Mucosa of descending colon (tissue), 3 donors: Measurements from ENCODE around the gene SLC6A15. TPM values are rescaled to one million over a fixed set of nuclear protein-coding genes. Genes with fewer than 3 reads are reported as not detected.

Source experiments
- ATAC-seq: fragments of 200-7000 bp; cut with Tn5 transposase; one replicate; pipeline ENCODE4 v1.9.1; 2020; ENCODE audit warnings: mild to moderate bottlenecking, moderate library complexity
- DNase-seq, 3 donors: peaks; one replicate each; pipeline ENCODE4 v3.0.0-alpha.2; 2020
- H3K36me3 ChIP-seq: fragments of 200-600 bp; one replicate; pipeline ENCODE4 v1.8.0; 2021; ENCODE audit warnings: low read depth, mild to moderate bottlenecking
- H3K4me1 ChIP-seq: fragments of 200-600 bp; one replicate; pipeline ENCODE4 v1.8.0; 2021; ENCODE audit warnings: low read depth, mild to moderate bottlenecking
- H3K4me3 ChIP-seq: fragments of 200-600 bp; one replicate; pipeline ENCODE4 v1.8.0; 2021; ENCODE audit warnings: mild to moderate bottlenecking
- H3K9me3 ChIP-seq: fragments of 200-600 bp; one replicate; pipeline ENCODE4 v1.8.0; 2021; ENCODE audit warnings: mild to moderate bottlenecking
- intact Hi-C, 2 donors: fragments of 100-400 bp; cut with DNase I in 1 of 2; cut with micrococcal nuclease in 1 of 2; formaldehyde crosslinking; loops; one replicate each; pipeline versions ENCODE4 v1.11.0 to v1.11.1; 2022; cut with DNase I, micrococcal nuclease
- long read RNA-seq, 2 donors: library from polyadenylated mRNA; unstranded; transcript quantifications; one replicate each; pipeline ENCODE4 v2.0.0, GENCODE V29; 2019 to 2021
- total RNA-seq, 3 donors: library from RNA; stranded (reverse); fragmentation: NEBNext Ultra II Directional in 2 of 3; extraction: Animal tissue kit (Norgen Biotek cat#: 25700) in 2 of 3; gene quantifications; one replicate each; pipeline versions ENCODE4 v1.2.1 to v1.2.4, GENCODE V29; 2021 to 2023
- TF ChIP-seq, protein P1 (sequence below): fragments of 200-600 bp; IDR thresholded peaks from one replicate; pipeline ENCODE4 v1.8.0; 2022; ENCODE audit warnings: antibody characterized with exemption, mild to moderate bottlenecking
- donor health status: DM: no; HTN: no; CAD: no; lungs with moderate emphysema.
- donor health status: DM: no; HTN: no; CAD: no.
- donor health status: DM: no; HTN: yes; CAD: no.

Gene SLC6A15
- total RNA-seq, result 1 to 10 TPM in 1 of 3 donors, under 1 TPM in 2; 0.17 to 3.1 (median 0.51) TPM
- long read RNA-seq, donor 1, full-length matches to known transcripts, result 1 of 1 reads
- long read RNA-seq, donor 1, partial matches to known transcripts, result 0 of 1 reads
- long read RNA-seq, donor 1, other reads (novel, unspliced or antisense), result 0 of 1 reads
- long read RNA-seq, donor 2, result 0 reads

- TF ChIP-seq, protein P1, sequence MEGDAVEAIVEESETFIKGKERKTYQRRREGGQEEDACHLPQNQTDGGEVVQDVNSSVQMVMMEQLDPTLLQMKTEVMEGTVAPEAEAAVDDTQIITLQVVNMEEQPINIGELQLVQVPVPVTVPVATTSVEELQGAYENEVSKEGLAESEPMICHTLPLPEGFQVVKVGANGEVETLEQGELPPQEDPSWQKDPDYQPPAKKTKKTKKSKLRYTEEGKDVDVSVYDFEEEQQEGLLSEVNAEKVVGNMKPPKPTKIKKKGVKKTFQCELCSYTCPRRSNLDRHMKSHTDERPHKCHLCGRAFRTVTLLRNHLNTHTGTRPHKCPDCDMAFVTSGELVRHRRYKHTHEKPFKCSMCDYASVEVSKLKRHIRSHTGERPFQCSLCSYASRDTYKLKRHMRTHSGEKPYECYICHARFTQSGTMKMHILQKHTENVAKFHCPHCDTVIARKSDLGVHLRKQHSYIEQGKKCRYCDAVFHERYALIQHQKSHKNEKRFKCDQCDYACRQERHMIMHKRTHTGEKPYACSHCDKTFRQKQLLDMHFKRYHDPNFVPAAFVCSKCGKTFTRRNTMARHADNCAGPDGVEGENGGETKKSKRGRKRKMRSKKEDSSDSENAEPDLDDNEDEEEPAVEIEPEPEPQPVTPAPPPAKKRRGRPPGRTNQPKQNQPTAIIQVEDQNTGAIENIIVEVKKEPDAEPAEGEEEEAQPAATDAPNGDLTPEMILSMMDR, result no peak
- intact Hi-C loops, result no loop called here
- peak; percentile 35 to 52 (median 46) for DNase-seq
- peak; percentile 86 for ATAC-seq
- Histone ChIP-seq H3K4me1 (peaks cover 7% of the 10 kb centered on the region), H3K4me3 (no peak within 1 kb of the TSS), H3K36me3 (no peaks in the 10 kb centered on the region), H3K9me3 (no peaks in the 10 kb centered on the region)
Measured at GRCh38 chr12:84912198-84913128, at the start of gene SLC6A15. Gene SLC6A15, minus strand, starts transcription at chr12:84912799. Its CDS starts 20,679 bp downstream, at chr12:84892120.

DNA sequence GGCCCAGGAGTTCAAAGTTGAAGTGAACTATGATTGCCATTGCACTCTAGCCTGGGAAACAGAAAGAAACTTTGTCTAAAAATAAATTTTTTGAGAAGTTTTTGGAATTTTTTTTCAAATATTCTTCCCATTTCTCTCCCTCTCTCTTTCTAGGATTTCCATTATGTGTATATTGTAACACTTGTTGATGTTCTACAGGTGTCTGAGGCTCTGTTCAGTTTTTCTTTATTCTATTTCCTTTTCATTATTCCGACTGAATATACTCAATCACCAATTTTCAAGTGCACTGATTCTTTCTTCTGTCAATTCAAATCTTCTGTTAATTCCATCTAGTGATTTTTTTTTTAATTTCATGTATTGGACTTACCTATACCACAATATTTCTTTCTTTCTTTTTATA, 48.3 kb upstream of the SLC6A15 start:
- Histone ChIP-seq H3K4me1 (no peaks in the 10 kb centered on the region), H3K36me3 (no peaks in the 10 kb centered on the region), H3K4me3 (no peak overlapping the region), H3K9me3 (no peaks in the 10 kb centered on the region)
- DNase-seq (no peak), ATAC-seq (no peak)
- intact Hi-C loops, result no loop called here
- TF ChIP-seq, protein P1, result no peak

DNA sequence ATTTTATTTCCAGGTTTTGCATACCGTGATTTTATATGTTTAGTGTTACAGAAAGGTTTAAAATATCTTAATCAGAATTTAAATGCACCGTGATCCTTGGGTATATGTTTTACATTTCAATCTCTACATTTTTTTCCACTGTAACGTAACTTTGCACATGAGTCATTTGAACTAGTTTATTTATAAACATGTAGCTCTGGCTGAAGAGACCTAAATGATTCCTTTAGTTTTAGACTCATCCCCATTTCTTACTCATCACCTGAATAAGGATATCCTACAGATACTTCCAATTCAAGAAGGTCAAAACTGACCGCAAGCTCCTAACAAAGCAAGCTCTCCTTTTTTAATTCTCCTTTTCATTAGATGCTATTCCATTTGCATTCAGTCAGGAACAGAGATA, 42.7 kb upstream of the SLC6A15 start:
- TF ChIP-seq, protein P1, result no peak
- Histone ChIP-seq H3K36me3 (no peaks in the 10 kb centered on the region), H3K4me3 (no peak overlapping the region), H3K9me3 (no peaks in the 10 kb centered on the region), H3K4me1 (no peaks in the 10 kb centered on the region)
- intact Hi-C loops, result no loop called here
- ATAC-seq (no peak), DNase-seq (no peak)

- H3K36me3 ChIP-seq, result no peaks in the 10 kb centered on the region
- H3K4me3 ChIP-seq, result no peak overlapping the region
- ATAC-seq (no peak), DNase-seq (no peak)
- intact Hi-C loops, result no loop called here
- no peaks in the 10 kb centered on the region for H3K4me1 ChIP-seq
- TF ChIP-seq, protein P1, result no peak
- no peaks in the 10 kb centered on the region for H3K9me3 ChIP-seq
Measured at GRCh38 chr12:84954415-84954814, 41.8 kb upstream of the SLC6A15 start.

GRCh38 chr12:84950971-84951546, 38.5 kb upstream of the SLC6A15 start:
- TF ChIP-seq, protein P1, result no peak
- no peak for ATAC-seq
- Histone ChIP-seq H3K9me3 (no peaks in the 10 kb centered on the region), H3K36me3 (no peaks in the 10 kb centered on the region), H3K4me3 (no peak overlapping the region), H3K4me1 (no peaks in the 10 kb centered on the region)
- DNase-seq, result no peak
- intact Hi-C loops, result no loop called here
